Loucy (cell line): Measurements from ENCODE around the gene UBE3C.
"Not testable (repeated sequence)": the region's sequence is repeated elsewhere in the genome, so short reads cannot be mapped to it uniquely, and the experiment has no call there.

Experiments
- H2AFZ ChIP-seq: fragments of 200-600 bp; sonication (generic); 2 replicates; pipeline ENCODE4 v1.6.0; 2016; ENCODE audit warnings: antibody characterized with exemption, mild to moderate bottlenecking, low read length, moderate library complexity
- H3F3A ChIP-seq: fragments of 200-600 bp; 2 replicates; pipeline ENCODE4 v1.6.0; 2016; ENCODE audit warnings: antibody characterized with exemption, low read depth, mild to moderate bottlenecking
- H3K27me3 ChIP-seq: fragments of 200-600 bp; sonication (generic); 2 replicates; pipeline ENCODE4 v1.6.1; 2014; ENCODE audit warnings: low read length, mild to moderate bottlenecking; ENCODE audit not compliant: insufficient read depth, poor library complexity, severe bottlenecking
- H3K36me3 ChIP-seq: fragments of 200-600 bp; sonication (generic); 2 replicates; pipeline ENCODE4 v1.6.1; 2016; ENCODE audit warnings: low read length; ENCODE audit not compliant: insufficient read depth
- H3K4me1 ChIP-seq: fragments of 200-600 bp; sonication (generic); 2 replicates; pipeline ENCODE4 v1.5.1; 2014; ENCODE audit warnings: low read length, mild to moderate bottlenecking; ENCODE audit not compliant: insufficient read depth, poor library complexity, severe bottlenecking
- H3K4me2 ChIP-seq: fragments of 200-600 bp; sonication (generic); 2 replicates; pipeline ENCODE4 v1.6.0; 2014; ENCODE audit warnings: antibody characterized with exemption, low read length, low read depth, mild to moderate bottlenecking; ENCODE audit not compliant: poor library complexity, severe bottlenecking
- H3K4me3 ChIP-seq: fragments of 200-600 bp; sonication (generic); 2 replicates; pipeline ENCODE4 v1.5.1; 2014; ENCODE audit warnings: low read length, mild to moderate bottlenecking, mixed read lengths; ENCODE audit not compliant: poor library complexity, severe bottlenecking
- H3K79me2 ChIP-seq: fragments of 200-600 bp; sonication (generic); 2 replicates; pipeline ENCODE4 v1.6.1; 2014; ENCODE audit warnings: low read length; ENCODE audit not compliant: insufficient read depth
- H3K9ac ChIP-seq: fragments of 200-600 bp; sonication (generic); 2 replicates; pipeline ENCODE4 v1.6.0; 2014; ENCODE audit warnings: mild to moderate bottlenecking, low read depth, low read length, moderate library complexity; ENCODE audit not compliant: poor library complexity, severe bottlenecking
- H3K9me2 ChIP-seq: fragments of 200-600 bp; sonication (generic); replicated peaks from 2 replicates; pipeline ENCODE4 v1.6.1; 2016; ENCODE audit warnings: low read depth, low read length, mixed read lengths
- H3K9me3 ChIP-seq: fragments of 200-600 bp; sonication (generic); 2 replicates; pipeline ENCODE4 v1.6.1; 2014; ENCODE audit warnings: mild to moderate bottlenecking, antibody characterized with exemption, low read length, low read depth; ENCODE audit not compliant: insufficient read depth
- H4K20me1 ChIP-seq: fragments of 200-600 bp; sonication (generic); 2 replicates; pipeline ENCODE4 v1.6.0; 2014; ENCODE audit warnings: antibody characterized with exemption, low read length, mild to moderate bottlenecking; ENCODE audit not compliant: insufficient read depth, poor library complexity, severe bottlenecking
- EZH2phosphoT487 ChIP-seq: fragments of 200-600 bp; IDR thresholded peaks from 2 replicates; pipeline ENCODE4 v1.6.1; 2018; ENCODE audit warnings: antibody characterized with exemption, mild to moderate bottlenecking, moderate library complexity, borderline replicate concordance
- TF ChIP-seq, protein P1 (sequence below): fragments of 200-600 bp; sonication (generic); conservative IDR thresholded peaks from 2 replicates; pipeline ENCODE4 v1.5.1; 2014; ENCODE audit warnings: mild to moderate bottlenecking, antibody characterized with exemption, low read length

UBE3C gene

DNA sequence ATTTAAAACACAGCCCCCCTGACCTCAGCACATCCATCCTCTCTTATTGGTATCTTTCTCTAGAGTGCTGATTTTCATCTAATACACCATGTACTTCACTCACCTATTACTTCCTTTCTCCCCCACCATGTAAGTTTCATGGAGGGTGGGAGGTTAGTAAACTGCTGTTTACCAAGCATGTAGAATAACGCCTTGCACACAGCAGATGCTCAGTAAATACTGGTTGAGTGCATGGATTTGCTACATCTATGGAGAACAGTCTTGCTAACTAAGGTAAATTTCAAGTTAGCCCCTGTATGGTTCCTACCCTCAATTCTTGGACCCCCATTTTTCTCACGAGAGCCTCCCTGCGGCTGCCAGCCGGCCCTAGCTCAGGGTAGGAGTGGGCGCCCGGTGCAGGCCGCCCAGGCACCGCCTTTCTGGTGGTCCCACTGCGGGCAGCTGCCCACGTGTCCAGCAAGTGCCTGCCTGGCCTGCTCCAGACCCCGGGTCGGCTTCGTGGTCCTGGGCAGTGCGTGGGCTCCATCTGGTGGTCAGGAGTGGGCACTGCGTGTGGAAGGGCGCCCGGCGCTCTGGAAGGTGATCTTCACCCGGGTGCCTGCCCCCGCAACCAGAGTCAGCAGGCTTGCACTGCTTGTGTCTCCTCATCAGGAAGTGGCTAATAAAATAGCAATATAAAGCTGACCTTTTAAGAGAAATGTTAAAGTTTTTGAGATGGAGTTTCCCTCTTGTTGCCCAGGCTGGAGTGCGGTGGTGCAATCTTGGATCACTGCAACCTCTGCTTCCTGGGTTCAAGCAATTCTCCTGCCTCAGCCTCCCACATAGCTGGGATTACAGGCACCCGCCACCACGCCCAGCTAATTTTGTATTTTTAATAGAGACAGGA, 134.7 kb downstream of the UBE3C start:
- no peak overlapping the region for H3K4me3 ChIP-seq

DNA sequence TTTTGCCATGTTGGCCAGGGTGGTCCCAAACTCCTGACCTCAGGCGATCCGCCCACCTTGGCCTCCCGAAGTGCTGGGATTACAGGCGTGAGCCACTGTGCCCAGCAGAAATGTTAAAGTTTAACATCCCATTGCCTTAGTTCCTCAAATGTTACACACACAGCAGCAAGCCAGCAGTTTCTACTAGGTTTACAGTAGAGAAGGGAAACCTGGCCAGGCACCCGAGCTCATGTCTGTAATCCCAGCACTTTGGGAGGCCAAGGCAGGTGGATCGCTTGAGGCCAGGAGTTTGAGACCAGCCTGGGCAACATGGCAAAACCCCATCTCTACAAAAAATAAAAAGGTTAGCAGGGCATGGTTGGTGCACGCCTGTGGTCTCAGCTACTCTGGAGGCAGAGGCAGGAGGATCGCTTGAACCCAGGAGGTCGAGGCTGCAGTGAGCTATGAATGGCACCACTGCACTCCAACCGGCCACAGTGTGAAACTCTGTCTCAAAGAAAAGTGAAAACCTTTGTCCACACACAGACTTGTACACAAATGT, 135.4 kb downstream of the UBE3C start:
- H3K9me3 ChIP-seq, H3K9ac ChIP-seq, H2AFZ ChIP-seq, H4K20me1 ChIP-seq, H3F3A ChIP-seq, H3K4me3 ChIP-seq, H3K79me2 ChIP-seq, H3K9me2 ChIP-seq, H3K27me3 ChIP-seq: not testable (repeated sequence)
- peaks cover 15% of the 10 kb centered on the region; the same call in 1 of the 2 replicates for H3K36me3 ChIP-seq
- peaks cover 17% of the 10 kb centered on the region for H3K4me1 ChIP-seq
- peak overlapping the region; percentile 1 for H3K4me2 ChIP-seq

More for the DNA sequence above, 134.7 kb downstream of the UBE3C start:
- Histone ChIP-seq H3K27me3 (no peaks in the 10 kb centered on the region), H3K79me2 (no peaks in the 10 kb centered on the region), H3K4me1 (peaks cover 17% of the 10 kb centered on the region), H3K9ac (no peak overlapping the region), H4K20me1 (no peaks in the 10 kb centered on the region), H3F3A (no peaks in the 10 kb centered on the region), H3K36me3 (peaks cover 19% of the 10 kb centered on the region; the same call in 1 of the 2 replicates), H3K4me2 (peak overlapping the region; percentile 12), H3K9me2 (no peaks in the 10 kb centered on the region), H3K9me3 (no peaks in the 10 kb centered on the region), H2AFZ (no peak overlapping the region)
- TF ChIP-seq, protein P1, sequence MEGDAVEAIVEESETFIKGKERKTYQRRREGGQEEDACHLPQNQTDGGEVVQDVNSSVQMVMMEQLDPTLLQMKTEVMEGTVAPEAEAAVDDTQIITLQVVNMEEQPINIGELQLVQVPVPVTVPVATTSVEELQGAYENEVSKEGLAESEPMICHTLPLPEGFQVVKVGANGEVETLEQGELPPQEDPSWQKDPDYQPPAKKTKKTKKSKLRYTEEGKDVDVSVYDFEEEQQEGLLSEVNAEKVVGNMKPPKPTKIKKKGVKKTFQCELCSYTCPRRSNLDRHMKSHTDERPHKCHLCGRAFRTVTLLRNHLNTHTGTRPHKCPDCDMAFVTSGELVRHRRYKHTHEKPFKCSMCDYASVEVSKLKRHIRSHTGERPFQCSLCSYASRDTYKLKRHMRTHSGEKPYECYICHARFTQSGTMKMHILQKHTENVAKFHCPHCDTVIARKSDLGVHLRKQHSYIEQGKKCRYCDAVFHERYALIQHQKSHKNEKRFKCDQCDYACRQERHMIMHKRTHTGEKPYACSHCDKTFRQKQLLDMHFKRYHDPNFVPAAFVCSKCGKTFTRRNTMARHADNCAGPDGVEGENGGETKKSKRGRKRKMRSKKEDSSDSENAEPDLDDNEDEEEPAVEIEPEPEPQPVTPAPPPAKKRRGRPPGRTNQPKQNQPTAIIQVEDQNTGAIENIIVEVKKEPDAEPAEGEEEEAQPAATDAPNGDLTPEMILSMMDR, result peak; percentile 89
- TF ChIP-seq EZH2phosphoT487, result no peak

DNA sequence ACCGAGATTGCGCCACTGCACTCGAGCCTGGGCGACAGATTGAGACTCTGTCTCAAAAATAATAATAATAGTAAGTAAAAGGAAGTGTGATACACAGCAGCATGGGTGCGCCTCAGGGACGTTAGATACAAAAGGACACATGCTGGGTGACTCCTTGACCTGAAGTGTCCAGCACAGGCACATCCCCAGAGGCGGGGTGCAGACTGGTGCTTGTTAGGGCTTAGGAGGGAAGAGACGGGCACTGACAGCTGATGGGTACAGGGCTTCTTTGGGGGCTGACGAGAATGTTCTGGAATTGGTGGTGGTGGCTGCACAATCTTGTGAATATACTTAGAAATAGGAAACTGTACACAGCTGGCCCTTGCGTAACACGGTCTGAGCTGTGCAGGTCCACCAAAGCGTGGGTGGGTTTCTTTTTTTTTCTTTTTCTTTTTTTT, 136.3 kb downstream of the UBE3C start:
- Histone ChIP-seq H3K4me3 (no peak overlapping the region), H3K9ac (no peak overlapping the region), H2AFZ (no peak overlapping the region), H3F3A (no peaks in the 10 kb centered on the region), H3K79me2 (no peaks in the 10 kb centered on the region), H3K36me3 (peaks cover 7% of the 10 kb centered on the region; the same call in 1 of the 2 replicates), H4K20me1 (no peaks in the 10 kb centered on the region), H3K9me2 (no peaks in the 10 kb centered on the region), H3K9me3 (no peaks in the 10 kb centered on the region), H3K27me3 (no peaks in the 10 kb centered on the region), H3K4me2 (no peak overlapping the region), H3K4me1 (peaks cover 17% of the 10 kb centered on the region)
- TF ChIP-seq EZH2phosphoT487, result no peak
- TF ChIP-seq, protein P1, result no peak
